HG03521 (cell line): ENCODE results near the gene STAP2.
"Not testable (repeated sequence)": the region's sequence is repeated elsewhere in the genome, so short reads cannot be mapped to it uniquely, and the experiment has no call there.

ENCODE experiments used
- ATAC-seq: cut with Tn5 transposase; IDR thresholded peaks from one replicate; pipeline ENCODE4 v1.9.1; 2021; ENCODE audit warnings: mild to moderate bottlenecking, moderate library complexity; ENCODE audit not compliant: unreplicated experiment

The STAP2 gene

GRCh38 chr19:4302243-4302640 is 36.4 kb downstream of the STAP2 start, which contains the start of gene TMIGD2:
TMIGD2 (minus strand) TSS chr19:4302389; CDS start chr19:4302385, 4 bp downstream.
- ATAC-seq, result no peak

DNA sequence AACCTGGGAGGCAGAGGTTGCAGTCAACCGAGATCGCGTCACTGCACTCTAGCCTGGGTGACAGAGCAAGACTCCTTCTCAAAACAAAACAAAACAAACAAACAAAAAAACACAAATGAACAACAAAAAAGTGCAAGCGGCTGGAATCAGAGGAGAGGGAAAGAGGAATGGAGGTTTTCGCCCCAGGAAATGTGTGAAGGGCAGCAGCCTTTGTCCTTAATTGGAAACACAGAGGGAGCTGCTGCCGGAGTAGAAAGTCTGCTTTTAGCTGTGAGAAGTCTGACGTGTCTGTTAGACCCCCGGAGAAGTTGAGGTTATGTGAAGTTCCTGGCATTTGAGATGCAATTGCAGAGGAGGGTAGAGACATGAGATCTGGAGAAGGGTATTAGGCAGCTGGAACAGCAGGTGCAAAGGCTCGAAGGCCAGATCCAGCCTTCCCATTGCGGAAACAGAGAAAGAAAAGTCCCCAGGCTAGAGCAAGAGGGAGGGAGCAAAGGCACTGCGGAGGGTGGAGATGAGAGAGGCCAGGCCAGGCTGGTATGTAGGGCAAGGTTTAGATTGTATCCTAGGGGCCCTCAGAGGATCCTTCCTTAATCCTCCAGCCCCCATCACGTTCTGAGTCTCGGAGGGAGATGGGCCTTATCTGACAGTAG is 36.9 kb downstream of the STAP2 start:
- no peak for ATAC-seq

DNA sequence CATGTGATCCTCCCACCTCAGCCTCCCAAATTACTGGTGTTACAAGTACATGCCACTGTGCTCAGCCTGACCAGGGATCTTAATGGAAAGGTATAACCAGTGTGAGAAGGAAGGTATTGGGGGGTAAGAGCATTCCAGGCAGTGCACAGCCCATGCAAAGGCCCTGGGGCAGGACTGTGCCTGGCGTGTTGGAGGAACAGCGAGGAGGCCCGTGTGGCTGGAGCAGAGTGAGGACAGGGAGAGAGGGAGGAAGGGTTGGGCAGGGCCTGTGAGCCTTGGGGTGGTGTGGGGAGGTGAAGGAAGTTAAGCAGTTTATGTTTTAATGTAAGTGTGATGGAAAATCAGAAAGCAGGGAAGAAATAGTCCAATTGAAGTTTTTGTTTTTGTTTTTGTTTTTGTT is 38.0 kb downstream of the STAP2 start:
- no peak for ATAC-seq

GRCh38 chr19:4298810-4299550 is 39.6 kb downstream of the STAP2 start:
- ATAC-seq, result no peak

- ATAC-seq, result no peak
These were observed 40.5 kb downstream of the STAP2 start for GRCh38 chr19:4297901-4298809.

GRCh38 chr19:4295972-4296771 is 42.5 kb downstream of the STAP2 start:
- ATAC-seq, result no peak

DNA sequence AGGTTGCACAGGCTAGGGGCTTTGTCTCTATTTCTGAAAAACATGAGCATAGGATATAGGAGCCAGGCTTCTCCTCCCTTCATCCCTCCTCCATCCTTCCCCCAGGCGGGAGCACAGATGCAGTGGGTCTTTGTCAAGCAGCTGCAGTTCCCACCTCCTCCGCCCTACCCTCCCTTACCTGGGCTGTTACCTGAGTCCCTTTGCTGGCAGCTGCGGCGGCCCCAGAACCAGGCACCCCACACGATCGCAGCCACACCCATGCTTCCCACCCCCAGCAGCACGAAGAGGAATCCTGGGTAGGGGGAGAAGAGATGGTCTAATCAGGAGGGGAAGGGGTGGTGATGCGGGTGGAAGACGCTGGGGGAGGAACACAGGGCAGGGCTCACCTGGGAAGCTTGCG is 44.2 kb downstream of the STAP2 start:
- ATAC-seq, result no peak

DNA sequence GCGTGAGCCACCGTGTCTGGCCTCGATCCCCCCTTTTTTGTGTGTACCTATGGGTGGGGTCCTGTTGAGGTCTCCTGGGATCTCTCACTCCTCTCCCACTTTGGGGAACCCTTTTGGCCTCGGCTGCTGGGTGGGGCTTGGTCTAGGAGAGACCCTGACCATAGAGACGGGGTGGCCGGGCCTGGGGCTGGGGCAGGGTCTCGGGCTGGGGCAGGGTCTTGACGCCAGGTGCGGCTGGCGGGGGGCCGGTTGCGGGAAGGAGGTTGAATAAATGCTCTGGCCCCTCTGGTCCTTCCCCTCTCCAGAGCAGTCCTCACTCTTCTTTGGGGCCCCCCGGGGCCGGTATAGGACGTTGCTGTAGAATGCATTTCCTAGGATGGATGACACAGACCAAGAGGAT is 46.1 kb downstream of the STAP2 start:
- ATAC-seq, result no peak

DNA sequence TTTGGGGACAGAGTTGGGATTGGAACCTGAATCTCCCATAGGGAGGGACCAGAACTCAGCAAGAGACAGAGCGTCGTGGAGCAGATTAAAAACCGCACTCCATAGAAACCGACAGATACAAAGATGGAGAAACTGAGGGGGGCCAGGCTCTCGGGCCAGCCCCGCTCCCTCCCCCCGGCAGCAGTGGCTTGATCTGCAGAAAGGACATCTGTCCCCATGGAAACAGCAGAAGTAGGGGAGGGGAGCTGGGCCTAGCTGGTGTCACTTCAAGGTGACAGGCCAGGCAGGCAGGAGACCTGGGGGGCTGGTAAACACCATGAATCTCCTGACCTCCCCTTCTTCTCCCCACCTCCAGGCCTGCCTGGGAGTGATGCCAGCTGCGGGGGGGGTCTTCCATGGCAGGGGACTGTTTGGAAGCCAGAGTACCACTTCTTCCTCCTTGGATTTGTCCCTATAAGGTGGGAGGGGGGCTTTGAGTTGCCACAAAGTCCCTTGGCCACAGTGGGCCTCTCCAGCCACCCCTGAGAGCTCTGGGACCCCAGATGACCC is 47.4 kb downstream of the STAP2 start:
- ATAC-seq, result no peak

- no peak for ATAC-seq
These were observed 50.4 kb downstream of the STAP2 start for GRCh38 chr19:4288091-4288777.

DNA sequence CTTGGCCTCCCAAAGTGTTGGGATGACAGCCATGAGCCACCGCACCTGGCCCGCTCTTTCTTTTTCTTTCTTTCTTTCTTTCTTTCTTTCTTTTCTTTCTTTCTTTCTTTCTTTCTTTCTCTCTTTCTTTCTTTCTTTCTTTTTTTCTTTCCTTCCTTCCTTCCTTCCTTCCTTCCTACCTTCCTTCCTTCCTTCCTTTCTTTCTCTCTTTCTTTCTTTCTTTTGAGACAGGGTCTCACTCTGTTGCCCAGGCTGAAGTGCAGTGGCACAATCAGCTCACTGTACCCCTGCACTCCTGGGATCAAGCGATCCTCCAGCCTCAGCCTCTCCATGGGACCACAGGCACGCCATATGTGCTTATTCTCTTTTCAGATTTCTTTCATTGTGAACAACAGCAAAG is 52.5 kb downstream of the STAP2 start:
- not testable (repeated sequence) for ATAC-seq

DNA sequence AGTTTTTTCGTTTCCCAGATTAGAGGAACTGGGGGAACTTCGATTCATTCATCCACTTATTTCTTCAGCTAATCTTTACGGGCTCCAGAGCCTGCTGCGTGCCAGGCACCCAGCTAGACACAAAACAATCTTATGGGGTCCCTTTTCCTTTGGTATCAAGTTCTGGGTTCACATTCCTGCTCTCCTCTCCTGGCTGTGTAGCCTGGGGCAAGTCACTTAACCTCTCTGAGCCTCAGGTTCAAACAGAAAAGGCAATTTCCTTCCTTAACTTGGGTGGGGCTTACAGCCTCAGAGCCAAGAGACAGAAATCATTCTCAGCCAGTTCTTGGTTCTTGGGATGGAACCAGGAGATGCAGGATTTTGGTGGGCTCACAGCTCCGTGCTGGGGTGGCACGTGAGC is 53.7 kb downstream of the STAP2 start:
- no peak for ATAC-seq

GRCh38 chr19:4284176-4284958 is 54.3 kb downstream of the STAP2 start:
- no peak for ATAC-seq

GRCh38 chr19:4279530-4280422 is 58.9 kb downstream of the STAP2 start:
- ATAC-seq, result no peak

DNA sequence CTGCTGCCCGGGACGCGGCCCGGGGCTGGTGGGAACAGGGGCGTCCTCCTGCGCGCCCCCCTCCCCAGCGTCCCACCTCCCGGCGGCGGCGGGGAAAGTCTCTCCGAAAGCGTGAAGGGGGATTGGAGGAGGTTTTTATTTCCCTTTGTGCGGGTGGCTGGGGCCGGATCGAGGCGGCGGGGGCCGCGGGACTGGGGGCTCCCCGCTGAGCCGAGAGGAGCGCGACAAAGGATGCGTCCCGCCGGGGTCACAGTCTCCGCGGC is 59.4 kb downstream of the STAP2 start:
- no peak for ATAC-seq

DNA sequence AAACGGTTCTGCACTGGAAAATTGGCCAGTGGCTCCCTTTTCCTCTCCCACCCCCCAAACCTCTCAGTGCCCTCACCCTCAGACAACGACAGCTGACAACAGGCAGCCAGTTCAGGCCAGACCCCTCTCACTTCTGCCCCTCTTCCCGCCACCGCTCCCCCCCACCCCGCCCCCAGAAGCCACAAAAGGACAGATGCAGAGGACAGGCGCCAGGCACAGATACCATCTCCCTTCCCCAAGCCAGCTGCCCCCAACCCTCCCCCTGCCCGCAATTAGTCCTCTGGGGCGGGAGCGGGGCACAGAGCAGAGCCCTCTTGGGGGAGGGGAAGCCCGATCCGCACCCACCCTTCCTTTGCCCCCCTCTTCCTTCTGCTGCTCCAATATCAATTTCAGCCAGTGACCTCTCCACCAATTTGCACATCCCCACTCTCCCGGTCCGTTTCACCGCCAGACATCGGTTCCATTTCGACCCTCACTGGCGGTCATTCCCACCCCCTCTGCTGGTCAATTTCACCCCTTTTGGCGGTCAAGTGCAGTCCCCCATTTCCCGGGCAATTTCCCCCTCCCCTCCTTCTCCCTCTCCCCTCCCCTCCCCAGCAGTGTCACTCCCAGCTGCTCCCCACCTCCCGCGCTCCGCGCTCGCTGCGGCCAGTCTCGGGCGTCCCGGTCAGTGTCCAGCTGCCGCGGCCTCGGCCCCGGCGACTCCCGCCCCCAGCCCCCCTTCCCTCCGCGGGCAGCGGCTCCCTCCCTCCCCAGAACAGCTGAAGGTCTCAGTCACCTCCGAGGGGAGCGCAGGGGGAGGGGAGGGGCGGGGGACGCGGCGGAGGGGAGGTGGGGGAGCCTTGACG is 60.0 kb downstream of the STAP2 start, which contains the start of gene SHD:
SHD (plus strand) TSS at position 848 of the 848 bp plus-strand sequence. CDS start 798 bp downstream, outside the sequence.
- no peak for ATAC-seq

GRCh38 chr19:4278010-4278409 is 60.6 kb downstream of the STAP2 start:
- no peak for ATAC-seq
